K562 (cell line): Measurements from ENCODE around the gene IFITM2.

Source experiments
- HNRNPUL1 ChIP-seq: fragments of 200-400 bp; formaldehyde crosslinking; IDR thresholded peaks from 2 replicates; pipeline ENCODE4 v1.6.1; 2017; ENCODE audit warnings: low read length
- JUN ChIP-seq, 2 experiments: sonication (generic) in 1 of 2; formaldehyde crosslinking in 1 of 2; IDR thresholded peaks; 2 replicates each; pipeline versions ENCODE4 v1.6.1 to v1.8.0; 2012 to 2022; ENCODE audit warnings: borderline replicate concordance in 2 of 2, mild to moderate bottlenecking in 2 of 2, improper control_type of control experiment in 1 of 2, low read depth in 1 of 2, low read length in 1 of 2, missing genetic modification reagents in 1 of 2
- PTBP1 ChIP-seq: fragments of 200-400 bp; formaldehyde crosslinking; IDR thresholded peaks from 2 replicates; pipeline ENCODE4 v1.6.1; 2017; ENCODE audit warnings: low read depth, low read length
- RNF2 ChIP-seq: sonication (generic); IDR thresholded peaks from 2 replicates; pipeline ENCODE4 v1.6.1; 2016

GRCh38 chr11:287821-288477, 19.7 kb upstream of the IFITM2 start:
- no peak for TF ChIP-seq RNF2
- TF ChIP-seq HNRNPUL1 = no peak
- TF ChIP-seq PTBP1 = no peak
- TF ChIP-seq JUN (IDR thresholded peaks at IDR 0.05; ENCODE audit: borderline replicate concordance, low read depth, low read length) = no peak
- no peak for TF ChIP-seq JUN (CRISPR knock-in tag; IDR thresholded peaks at IDR 0.05; ENCODE audit: borderline replicate concordance)
